Endodermal cell (in vitro differentiated cells): ENCODE measurements around the gene SLC25A21. TPM values are rescaled to one million over a fixed set of nuclear protein-coding genes. Genes with fewer than 3 reads are reported as not detected.

ENCODE experiments used
- DNase-seq: peaks from one replicate; pipeline ENCODE4 v3.0.0-alpha.2; 2017
- H3K27ac ChIP-seq: 2 replicates; pipeline ENCODE4 v1.5.1; 2013; ENCODE audit warnings: mild to moderate bottlenecking, low read depth, low read length, moderate library complexity
- H3K27me3 ChIP-seq: 2 replicates; pipeline ENCODE4 v1.6.1; 2013; ENCODE audit warnings: mild to moderate bottlenecking, low read length, moderate library complexity; ENCODE audit not compliant: insufficient read depth, control insufficient read depth, poor library complexity, severe bottlenecking
- H3K36me3 ChIP-seq: 2 replicates; pipeline ENCODE4 v1.7.0; 2013; ENCODE audit warnings: mild to moderate bottlenecking, low read length, moderate library complexity; ENCODE audit not compliant: control insufficient read depth, insufficient read depth
- H3K4me1 ChIP-seq: one replicate; pipeline ENCODE4 v1.7.0; 2013; ENCODE audit warnings: low read length; ENCODE audit not compliant: control insufficient read depth, insufficient read depth
- H3K4me3 ChIP-seq: 2 replicates; pipeline ENCODE4 v1.5.1; 2013; ENCODE audit warnings: mild to moderate bottlenecking, low read length, moderate library complexity
- H3K9ac ChIP-seq: 2 replicates; pipeline ENCODE4 v1.6.1; 2013; ENCODE audit warnings: mild to moderate bottlenecking, low read length, moderate library complexity; ENCODE audit not compliant: poor library complexity, severe bottlenecking; ENCODE audit errors: extremely low read depth
- H3K9me3 ChIP-seq: 2 replicates; pipeline ENCODE4 v1.6.1; 2013; ENCODE audit warnings: mild to moderate bottlenecking, low read length, moderate library complexity; ENCODE audit not compliant: control insufficient read depth
- H3K27ac Mint-ChIP-seq: 2 replicates; pipeline ENCODE4 v1.8.0; 2020; ENCODE audit warnings: mixed read lengths
- H3K27me3 Mint-ChIP-seq: 2 replicates; pipeline ENCODE4 v1.8.0; 2021; ENCODE audit warnings: mild to moderate bottlenecking, mixed read lengths; ENCODE audit not compliant: insufficient read depth
- H3K36me3 Mint-ChIP-seq: 2 replicates; pipeline ENCODE4 v1.8.0; 2020; ENCODE audit warnings: low read depth, mixed read lengths
- H3K4me1 Mint-ChIP-seq: 2 replicates; pipeline ENCODE4 v1.8.0; 2020; ENCODE audit warnings: mixed read lengths
- H3K4me3 Mint-ChIP-seq: 2 replicates; pipeline ENCODE4 v1.8.0; 2020; ENCODE audit warnings: mild to moderate bottlenecking, moderate library complexity, mixed read lengths
- H3K9me3 Mint-ChIP-seq: 2 replicates; pipeline ENCODE4 v1.8.0; 2020; ENCODE audit warnings: mild to moderate bottlenecking, mixed read lengths
- CTCF ChIP-seq: fragments of 200-600 bp; sonication (generic); conservative IDR thresholded peaks from 2 replicates; pipeline ENCODE4 v1.5.0; 2021; ENCODE audit warnings: antibody characterized with exemption, mild to moderate bottlenecking
- WGBS, 2 experiments: methylation state at CpG; one replicate each; pipeline versions ENCODE4 v1.1.5 to v1.1.7; 2013; ENCODE audit warnings: missing lambda C conversion rate in 2 of 2, mixed read lengths in 1 of 2; ENCODE audit not compliant: insufficient coverage in 1 of 2, insufficient read length in 1 of 2; 5-methylcytosine and 5-hydroxymethylcytosine counted together
- total RNA-seq, 2 donors: library from RNA; stranded (reverse); fragmentation: NEBNext Ultra II Directional in 1 of 2; extraction: Animal tissue kit (Norgen Biotek cat#: 25700) in 1 of 2; gene quantifications; 2 replicates in 1 of 2; 3 replicates in 1 of 2; pipeline ENCODE4 v1.2.1, GENCODE V29; 2021

Gene SLC25A21
- total RNA-seq, 2 donors from 2014 or later, result 1.9 TPM

GRCh38 chr14:36751106-36751505 lies 421.3 kb downstream of the SLC25A21 start:
- Histone ChIP-seq H3K9me3 (peaks cover 18% of the 10 kb centered on the region), H3K9ac (no peak overlapping the region), H3K36me3 (no peaks in the 10 kb centered on the region), H3K27ac (no peak overlapping the region), H3K4me3 (no peak overlapping the region), H3K27me3 (no peaks in the 10 kb centered on the region), H3K4me1 (peaks cover 12% of the 10 kb centered on the region)
- H3K9me3 Mint-ChIP-seq, result peaks cover 7% of the 10 kb centered on the region
- H3K4me1 Mint-ChIP-seq, result peaks cover 25% of the 10 kb centered on the region
- no peak for TF ChIP-seq CTCF
- no peak overlapping the region for H3K4me3 Mint-ChIP-seq
- H3K36me3 Mint-ChIP-seq, result no peaks in the 10 kb centered on the region
- peaks cover 10% of the 10 kb centered on the region for H3K27me3 Mint-ChIP-seq
- H3K27ac Mint-ChIP-seq, result no peak overlapping the region
- DNase-seq, result no peak

- Mint-ChIP-seq H3K4me3 (no peak overlapping the region), H3K9me3 (peaks cover 12% of the 10 kb centered on the region), H3K36me3 (no peaks in the 10 kb centered on the region), H3K27me3 (peaks cover 12% of the 10 kb centered on the region), H3K27ac (no peak overlapping the region), H3K4me1 (peaks cover 25% of the 10 kb centered on the region)
- WGBS, 2 experiments, result 90% methylated on average over 1 of the region's 1 CpG; no CpG with 5 or more reads in 1 of the 2 experiments
- H3K9me3 ChIP-seq, result peaks cover 18% of the 10 kb centered on the region
- no peak overlapping the region for H3K27ac ChIP-seq
- H3K4me1 ChIP-seq, result peaks cover 12% of the 10 kb centered on the region
- H3K36me3 ChIP-seq, result no peaks in the 10 kb centered on the region
- no peak for TF ChIP-seq CTCF
- H3K4me3 ChIP-seq, result no peak overlapping the region
- DNase-seq, result no peak
- no peaks in the 10 kb centered on the region for H3K27me3 ChIP-seq
- no peak overlapping the region for H3K9ac ChIP-seq
Measured at GRCh38 chr14:36750244-36750643, 422.2 kb downstream of the SLC25A21 start.

- WGBS, 2 experiments, result 83 to 87% methylated on average over 3 of the region's 3 CpGs
- H3K4me1 Mint-ChIP-seq, result peaks cover 25% of the 10 kb centered on the region
- no peak for DNase-seq
- peaks cover 13% of the 10 kb centered on the region for H3K27me3 Mint-ChIP-seq
- H3K36me3 Mint-ChIP-seq, result no peaks in the 10 kb centered on the region
- peaks cover 14% of the 10 kb centered on the region for H3K9me3 ChIP-seq
- no peak overlapping the region for H3K27ac Mint-ChIP-seq
- H3K9ac ChIP-seq, result no peak overlapping the region
- H3K4me1 ChIP-seq, result peaks cover 12% of the 10 kb centered on the region
- H3K27me3 ChIP-seq, result no peaks in the 10 kb centered on the region
- TF ChIP-seq CTCF, result no peak
- H3K9me3 Mint-ChIP-seq, result peaks cover 21% of the 10 kb centered on the region
- no peak overlapping the region for H3K4me3 Mint-ChIP-seq
- H3K4me3 ChIP-seq, result no peak overlapping the region
- H3K27ac ChIP-seq, result no peak overlapping the region
- no peaks in the 10 kb centered on the region for H3K36me3 ChIP-seq
Measured at GRCh38 chr14:36748610-36749213, 423.7 kb downstream of the SLC25A21 start.
